ENCODE results near the gene AGBL4.
"Not testable (repeated sequence)": the region's sequence is repeated elsewhere in the genome, so short reads cannot be mapped to it uniquely, and the experiment has no call there.

Gene AGBL4

GRCh38 chr1:49026230-49026811, 997.4 kb downstream of the AGBL4 start:
- H3K4me3 ChIP-seq (ENCODE audit: low read depth in 1 of 2, low read length in 2 of 2): no peak overlapping the region
- no peaks in the 10 kb centered on the region for H3K9me3 ChIP-seq (ENCODE audit: insufficient read depth, low read length, severe bottlenecking)
- no peak overlapping the region for H3K9ac ChIP-seq (ENCODE audit: low read depth, low read length)
- H3K36me3 ChIP-seq (ENCODE audit: insufficient read depth, low read length): no peaks in the 10 kb centered on the region
- ATAC-seq (ENCODE audit: insufficient read depth, low read depth) (no peak), DNase-seq (no peak)
- TF ChIP-seq CTCF (IDR thresholded peaks at IDR 0.05; ENCODE audit: borderline replicate concordance, extremely low read depth, low read length, poor library complexity, severe bottlenecking) (no peak), EZH2 (IDR thresholded peaks at IDR 0.05; ENCODE audit: borderline replicate concordance, low read depth, low read length, severe bottlenecking) (no peak)
- H3K27me3 ChIP-seq (ENCODE audit: insufficient read depth, low read length, poor library complexity): no peaks in the 10 kb centered on the region
- H3K4me2 ChIP-seq (ENCODE audit: insufficient read depth, low read length): no peak overlapping the region
- H4K20me1 ChIP-seq (ENCODE audit: insufficient read depth, low read length): no peaks in the 10 kb centered on the region
- H3K27ac ChIP-seq (ENCODE audit: low read length): no peak overlapping the region
- no peaks in the 10 kb centered on the region for H3K4me1 ChIP-seq (ENCODE audit: insufficient read depth, low read length)
- H2AFZ ChIP-seq (ENCODE audit: low read depth, low read length): no peak overlapping the region
- no peaks in the 10 kb centered on the region for H3K79me2 ChIP-seq (ENCODE audit: insufficient read depth, low read length)

GRCh38 chr1:49016030-49016977, 1007.5 kb downstream of the AGBL4 start:
- TF ChIP-seq CTCF (IDR thresholded peaks at IDR 0.05; ENCODE audit: borderline replicate concordance, extremely low read depth, low read length, poor library complexity, severe bottlenecking) (no peak), EZH2 (IDR thresholded peaks at IDR 0.05; ENCODE audit: borderline replicate concordance, low read depth, low read length, severe bottlenecking) (no peak)
- no peak overlapping the region for H2AFZ ChIP-seq (ENCODE audit: low read depth, low read length)
- ATAC-seq (ENCODE audit: insufficient read depth, low read depth) (no peak), DNase-seq (no peak)
- H4K20me1 ChIP-seq (ENCODE audit: insufficient read depth, low read length): no peaks in the 10 kb centered on the region
- no peaks in the 10 kb centered on the region for H3K36me3 ChIP-seq (ENCODE audit: insufficient read depth, low read length)
- H3K9me3 ChIP-seq (ENCODE audit: insufficient read depth, low read length, severe bottlenecking): no peaks in the 10 kb centered on the region
- no peaks in the 10 kb centered on the region for H3K4me1 ChIP-seq (ENCODE audit: insufficient read depth, low read length)
- H3K27me3 ChIP-seq (ENCODE audit: insufficient read depth, low read length, poor library complexity): no peaks in the 10 kb centered on the region
- H3K79me2 ChIP-seq (ENCODE audit: insufficient read depth, low read length): no peaks in the 10 kb centered on the region
- no peak overlapping the region for H3K9ac ChIP-seq (ENCODE audit: low read depth, low read length)
- no peak overlapping the region for H3K27ac ChIP-seq (ENCODE audit: low read length)
- H3K4me3 ChIP-seq (ENCODE audit: low read depth in 1 of 2, low read length in 2 of 2): no peak overlapping the region
- H3K4me2 ChIP-seq (ENCODE audit: insufficient read depth, low read length): no peak overlapping the region

GRCh38 chr1:49013079-49013478, 1010.7 kb downstream of the AGBL4 start:
- Histone ChIP-seq H2AFZ (ENCODE audit: low read depth, low read length) (no peak overlapping the region), H3K79me2 (ENCODE audit: insufficient read depth, low read length) (no peaks in the 10 kb centered on the region), H3K9me3 (ENCODE audit: insufficient read depth, low read length, severe bottlenecking) (no peaks in the 10 kb centered on the region), H3K9ac (ENCODE audit: low read depth, low read length) (no peak overlapping the region), H3K4me1 (ENCODE audit: insufficient read depth, low read length) (no peaks in the 10 kb centered on the region), H3K27me3 (ENCODE audit: insufficient read depth, low read length, poor library complexity) (no peaks in the 10 kb centered on the region), H3K27ac (ENCODE audit: low read length) (no peak overlapping the region), H4K20me1 (ENCODE audit: insufficient read depth, low read length) (no peaks in the 10 kb centered on the region), H3K4me2 (ENCODE audit: insufficient read depth, low read length) (no peak overlapping the region), H3K4me3 (ENCODE audit: low read depth in 1 of 2, low read length in 2 of 2) (no peak overlapping the region), H3K36me3 (ENCODE audit: insufficient read depth, low read length) (no peaks in the 10 kb centered on the region)
- DNase-seq (no peak), ATAC-seq (ENCODE audit: insufficient read depth, low read depth) (no peak)
- TF ChIP-seq CTCF (IDR thresholded peaks at IDR 0.05; ENCODE audit: borderline replicate concordance, extremely low read depth, low read length, poor library complexity, severe bottlenecking) (no peak), EZH2 (IDR thresholded peaks at IDR 0.05; ENCODE audit: borderline replicate concordance, low read depth, low read length, severe bottlenecking) (no peak)

- H2AFZ ChIP-seq (ENCODE audit: low read depth, low read length); DNase-seq; H4K20me1 ChIP-seq (ENCODE audit: insufficient read depth, low read length); H3K79me2 ChIP-seq (ENCODE audit: insufficient read depth, low read length); H3K4me1 ChIP-seq (ENCODE audit: insufficient read depth, low read length); H3K4me3 ChIP-seq (ENCODE audit: low read depth in 1 of 2, low read length in 2 of 2); H3K36me3 ChIP-seq (ENCODE audit: insufficient read depth, low read length); H3K27me3 ChIP-seq (ENCODE audit: insufficient read depth, low read length, poor library complexity); H3K27ac ChIP-seq (ENCODE audit: low read length); H3K9me3 ChIP-seq (ENCODE audit: insufficient read depth, low read length, severe bottlenecking); ATAC-seq (ENCODE audit: insufficient read depth, low read depth); H3K4me2 ChIP-seq (ENCODE audit: insufficient read depth, low read length); H3K9ac ChIP-seq (ENCODE audit: low read depth, low read length): not testable (repeated sequence)
Measured at GRCh38 chr1:49002981-49003380, 1020.8 kb downstream of the AGBL4 start.
